Panc1 (cell line): ENCODE data around the gene MAIP1. TPM values are rescaled to one million over a fixed set of nuclear protein-coding genes. Genes with fewer than 3 reads are reported as not detected.

Experiments used
- ATAC-seq: fragments of 200-7000 bp; cut with Tn5 transposase; 2 replicates; pipeline ENCODE4 v1.9.1; 2020; ENCODE audit warnings: mild to moderate bottlenecking, moderate library complexity
- BruUV-seq: library from RNA; stranded (reverse); fragments of 400-500 nt; replicated peaks from 2 replicates; lab custom pipeline; 2021; lab: Mats Ljungman, UMichigan
- CTCF ChIA-PET: fragments of 300-600 bp; sonication (Branson Sonifier 250); formaldehyde crosslinking; loops from one replicate; lab custom pipeline; 2022; ENCODE audit warnings: antibody characterized with exemption; lab: Charles Lee
- POLR2A ChIA-PET: fragments of 300-600 bp; sonication (Branson Sonifier 250); formaldehyde crosslinking; loops from one replicate; lab custom pipeline; 2022; ENCODE audit warnings: antibody characterized with exemption; lab: Charles Lee
- DNase-seq: peaks from one replicate; pipeline ENCODE4 v3.0.0-alpha.2; 2010; ENCODE audit warnings: low read depth, low spot score
- H3K27ac ChIP-seq: 2 replicates; pipeline ENCODE4 v1.5.1; 2011; ENCODE audit warnings: mild to moderate bottlenecking, low read length, inconsistent platforms
- H3K27me3 ChIP-seq: fragments of 200-500 bp; sonication (Bioruptor generic); 2 replicates; pipeline ENCODE4 v1.6.0; 2014; ENCODE audit warnings: low read length, inconsistent platforms; ENCODE audit not compliant: control insufficient read depth, insufficient read depth
- H3K36me3 ChIP-seq: fragments of 200-500 bp; sonication (Bioruptor generic); 2 replicates; pipeline ENCODE4 v1.5.1; 2014; ENCODE audit warnings: inconsistent platforms, mild to moderate bottlenecking, low read length, moderate library complexity; ENCODE audit not compliant: control insufficient read depth, insufficient read depth
- H3K4me1 ChIP-seq: 2 replicates; pipeline ENCODE4 v1.5.1; 2011; ENCODE audit warnings: inconsistent platforms, mild to moderate bottlenecking, low read length, moderate library complexity; ENCODE audit not compliant: control insufficient read depth, insufficient read depth
- H3K4me3 ChIP-seq, 2 experiments: 2 replicates each; pipeline ENCODE4 v1.5.1; 2011 to 2012; ENCODE audit warnings: low read depth in 2 of 2, low read length in 2 of 2, mild to moderate bottlenecking in 2 of 2, inconsistent platforms in 1 of 2, moderate library complexity in 1 of 2
- H3K9me3 ChIP-seq: fragments of 200-500 bp; sonication (Bioruptor generic); 2 replicates; pipeline ENCODE4 v1.5.1; 2014; ENCODE audit warnings: low read depth, mild to moderate bottlenecking, inconsistent platforms, low read length, moderate library complexity; ENCODE audit not compliant: control insufficient read depth, insufficient read depth
- POLR2AphosphoS5 ChIP-seq: IDR thresholded peaks from 2 replicates; pipeline ENCODE4 v1.6.1; 2012; ENCODE audit warnings: mild to moderate bottlenecking, low read depth, low read length, moderate library complexity
- SIN3A ChIP-seq: IDR thresholded peaks from 2 replicates; pipeline ENCODE4 v1.6.1; 2012; ENCODE audit warnings: low read depth, mild to moderate bottlenecking, low read length, moderate library complexity, borderline replicate concordance; ENCODE audit not compliant: insufficient read depth
- TCF7L2 ChIP-seq: IDR thresholded peaks from 2 replicates; pipeline ENCODE4 v1.6.1; 2011; ENCODE audit warnings: mild to moderate bottlenecking, low read depth, low read length, inconsistent platforms
- in situ Hi-C: cut with HindIII; loops from 2 replicates; pipeline ENCODE4 v1.10.0; 2016; ENCODE audit warnings: low sequenced_read_pairs, low pct_unique_long_range_greater_than_20kb
- intact Hi-C: fragments of 100-400 bp; cut with micrococcal nuclease; formaldehyde crosslinking; loops from one replicate; pipeline ENCODE4 v1.10.0; 2022; ENCODE audit not compliant: unreplicated experiment
- total RNA-seq: library from RNA; stranded (reverse); gene quantifications from one replicate; pipeline ENCODE4 v1.2.1, GENCODE V29; 2021; ENCODE audit not compliant: unreplicated experiment
- TF ChIP-seq, protein P1 (sequence below): fragments of 450-650 bp; IDR thresholded peaks from 2 replicates; pipeline ENCODE4 v1.5.1; 2017; ENCODE audit warnings: mild to moderate bottlenecking
- TF ChIP-seq, protein P2 (sequence below), 2 experiments: IDR thresholded peaks; 2 replicates each; pipeline ENCODE4 v1.6.1; 2011 to 2012; ENCODE audit warnings: low read depth in 2 of 2, control low read depth in 1 of 2, low read length in 1 of 2, mild to moderate bottlenecking in 1 of 2, moderate library complexity in 1 of 2; ENCODE audit not compliant: insufficient read depth in 1 of 2

MAIP1 gene
- total RNA-seq, 1 experiment from 2014 or later: 20.9 TPM

DNA sequence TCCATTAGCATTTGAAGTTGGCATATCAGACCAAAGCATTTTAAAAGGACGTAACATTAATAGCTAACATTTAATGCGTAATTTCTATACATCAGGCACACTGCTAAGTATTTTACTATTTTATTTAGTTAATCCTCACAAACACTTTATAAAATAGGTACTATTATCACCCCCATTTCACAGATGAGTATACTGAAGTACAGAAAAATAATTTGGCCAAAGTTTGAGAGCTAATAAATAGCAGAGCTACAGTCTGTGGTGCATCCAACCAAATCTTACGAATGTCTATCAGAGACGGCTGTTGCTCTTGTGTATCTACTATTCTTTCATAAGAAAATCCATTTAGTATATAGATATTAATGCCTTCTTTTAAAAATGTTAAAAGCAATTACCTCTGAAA lies 12.0 kb upstream of the MAIP1 start:
- Histone ChIP-seq H3K9me3 (no peaks in the 10 kb centered on the region), H3K27ac (no peak overlapping the region), H3K36me3 (peaks cover 33% of the 10 kb centered on the region), H3K4me3 (no peak overlapping the region), H3K27me3 (no peaks in the 10 kb centered on the region), H3K4me1 (no peaks in the 10 kb centered on the region)
- BruUV-seq: no TSS peak
- ChIA-PET POLR2A (no interaction called here), CTCF (no interaction called here)
- no peak for DNase-seq
- in situ Hi-C loops: no loop called here
- TF ChIP-seq, protein P1, sequence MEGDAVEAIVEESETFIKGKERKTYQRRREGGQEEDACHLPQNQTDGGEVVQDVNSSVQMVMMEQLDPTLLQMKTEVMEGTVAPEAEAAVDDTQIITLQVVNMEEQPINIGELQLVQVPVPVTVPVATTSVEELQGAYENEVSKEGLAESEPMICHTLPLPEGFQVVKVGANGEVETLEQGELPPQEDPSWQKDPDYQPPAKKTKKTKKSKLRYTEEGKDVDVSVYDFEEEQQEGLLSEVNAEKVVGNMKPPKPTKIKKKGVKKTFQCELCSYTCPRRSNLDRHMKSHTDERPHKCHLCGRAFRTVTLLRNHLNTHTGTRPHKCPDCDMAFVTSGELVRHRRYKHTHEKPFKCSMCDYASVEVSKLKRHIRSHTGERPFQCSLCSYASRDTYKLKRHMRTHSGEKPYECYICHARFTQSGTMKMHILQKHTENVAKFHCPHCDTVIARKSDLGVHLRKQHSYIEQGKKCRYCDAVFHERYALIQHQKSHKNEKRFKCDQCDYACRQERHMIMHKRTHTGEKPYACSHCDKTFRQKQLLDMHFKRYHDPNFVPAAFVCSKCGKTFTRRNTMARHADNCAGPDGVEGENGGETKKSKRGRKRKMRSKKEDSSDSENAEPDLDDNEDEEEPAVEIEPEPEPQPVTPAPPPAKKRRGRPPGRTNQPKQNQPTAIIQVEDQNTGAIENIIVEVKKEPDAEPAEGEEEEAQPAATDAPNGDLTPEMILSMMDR: no peak
- TF ChIP-seq SIN3A: no peak
- no peak for ATAC-seq
- intact Hi-C loops: no loop called here

DNA sequence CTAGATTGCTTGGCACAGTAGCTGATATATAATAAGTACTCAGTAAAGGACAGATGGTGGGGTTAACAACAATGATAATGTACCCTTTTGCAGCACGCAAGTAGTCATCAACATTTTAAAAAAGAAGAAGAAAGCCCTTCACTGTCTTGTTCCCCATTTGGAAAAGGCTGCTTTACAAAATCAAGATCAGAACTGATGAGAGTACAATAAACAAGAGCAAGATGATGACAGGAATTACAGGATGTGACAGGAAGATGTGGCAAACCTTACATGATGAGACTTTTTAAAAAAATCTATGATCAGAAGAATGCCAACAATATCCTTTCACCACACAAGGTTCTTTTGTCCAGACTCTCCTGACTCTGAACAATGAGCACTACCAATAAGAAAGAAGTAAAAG lies 9.2 kb upstream of the MAIP1 start:
- DNase-seq (no peak), ATAC-seq (no peak)
- intact Hi-C loops (no loop called here), in situ Hi-C loops (no loop called here)
- H3K4me3 ChIP-seq: no peak overlapping the region
- ChIA-PET CTCF (no interaction called here), POLR2A (no interaction called here)
- H3K9me3 ChIP-seq: no peaks in the 10 kb centered on the region
- TF ChIP-seq, protein P2, sequence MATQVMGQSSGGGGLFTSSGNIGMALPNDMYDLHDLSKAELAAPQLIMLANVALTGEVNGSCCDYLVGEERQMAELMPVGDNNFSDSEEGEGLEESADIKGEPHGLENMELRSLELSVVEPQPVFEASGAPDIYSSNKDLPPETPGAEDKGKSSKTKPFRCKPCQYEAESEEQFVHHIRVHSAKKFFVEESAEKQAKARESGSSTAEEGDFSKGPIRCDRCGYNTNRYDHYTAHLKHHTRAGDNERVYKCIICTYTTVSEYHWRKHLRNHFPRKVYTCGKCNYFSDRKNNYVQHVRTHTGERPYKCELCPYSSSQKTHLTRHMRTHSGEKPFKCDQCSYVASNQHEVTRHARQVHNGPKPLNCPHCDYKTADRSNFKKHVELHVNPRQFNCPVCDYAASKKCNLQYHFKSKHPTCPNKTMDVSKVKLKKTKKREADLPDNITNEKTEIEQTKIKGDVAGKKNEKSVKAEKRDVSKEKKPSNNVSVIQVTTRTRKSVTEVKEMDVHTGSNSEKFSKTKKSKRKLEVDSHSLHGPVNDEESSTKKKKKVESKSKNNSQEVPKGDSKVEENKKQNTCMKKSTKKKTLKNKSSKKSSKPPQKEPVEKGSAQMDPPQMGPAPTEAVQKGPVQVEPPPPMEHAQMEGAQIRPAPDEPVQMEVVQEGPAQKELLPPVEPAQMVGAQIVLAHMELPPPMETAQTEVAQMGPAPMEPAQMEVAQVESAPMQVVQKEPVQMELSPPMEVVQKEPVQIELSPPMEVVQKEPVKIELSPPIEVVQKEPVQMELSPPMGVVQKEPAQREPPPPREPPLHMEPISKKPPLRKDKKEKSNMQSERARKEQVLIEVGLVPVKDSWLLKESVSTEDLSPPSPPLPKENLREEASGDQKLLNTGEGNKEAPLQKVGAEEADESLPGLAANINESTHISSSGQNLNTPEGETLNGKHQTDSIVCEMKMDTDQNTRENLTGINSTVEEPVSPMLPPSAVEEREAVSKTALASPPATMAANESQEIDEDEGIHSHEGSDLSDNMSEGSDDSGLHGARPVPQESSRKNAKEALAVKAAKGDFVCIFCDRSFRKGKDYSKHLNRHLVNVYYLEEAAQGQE (IDR thresholded peaks at IDR 0.05; ENCODE audit: insufficient read depth in 1 of 2, low read depth in 2 of 2, low read length in 1 of 2): no peak
- TF ChIP-seq POLR2AphosphoS5: no peak
- TF ChIP-seq, protein P1: no peak
- TF ChIP-seq TCF7L2: no peak
- TF ChIP-seq SIN3A: no peak
- H3K27me3 ChIP-seq: no peaks in the 10 kb centered on the region
- H3K36me3 ChIP-seq: peaks cover 27% of the 10 kb centered on the region
- H3K27ac ChIP-seq: no peak overlapping the region
- BruUV-seq: no TSS peak
- H3K4me1 ChIP-seq: no peaks in the 10 kb centered on the region
